HUES6 (cell line): ENCODE results near the gene TOX2.

ENCODE experiments used
- H3K27ac ChIP-seq: 2 replicates; pipeline ENCODE4 v1.7.0; 2013; ENCODE audit warnings: low read depth, mild to moderate bottlenecking, low read length, inconsistent platforms
- H3K27me3 ChIP-seq: 2 replicates; pipeline ENCODE4 v1.6.1; 2013; ENCODE audit warnings: low read length; ENCODE audit not compliant: control insufficient read depth, insufficient read depth
- H3K36me3 ChIP-seq: 2 replicates; pipeline ENCODE4 v1.6.1; 2013; ENCODE audit warnings: low read length; ENCODE audit not compliant: control insufficient read depth, insufficient read depth
- H3K4me1 ChIP-seq: 2 replicates; pipeline ENCODE4 v1.6.1; 2013; ENCODE audit warnings: low read length; ENCODE audit not compliant: control insufficient read depth, insufficient read depth
- H3K4me3 ChIP-seq: 2 replicates; pipeline ENCODE4 v1.5.1; 2013; ENCODE audit warnings: low read depth, low read length
- H3K9ac ChIP-seq: one replicate; pipeline ENCODE4 v1.6.1; 2013; ENCODE audit warnings: mild to moderate bottlenecking, low read length
- H3K9me3 ChIP-seq: 2 replicates; pipeline ENCODE4 v1.6.1; 2013; ENCODE audit warnings: low read depth, low read length; ENCODE audit not compliant: control insufficient read depth, insufficient read depth

Gene TOX2

GRCh38 chr20:44098657-44099056, 184.0 kb downstream of the TOX2 start:
- Histone ChIP-seq H3K4me3 (no peak overlapping the region), H3K27ac (no peak overlapping the region), H3K9ac (no peak overlapping the region), H3K4me1 (no peaks in the 10 kb centered on the region), H3K27me3 (peaks cover 7% of the 10 kb centered on the region; the same call in 1 of the 2 replicates), H3K36me3 (no peaks in the 10 kb centered on the region), H3K9me3 (no peaks in the 10 kb centered on the region)

DNA sequence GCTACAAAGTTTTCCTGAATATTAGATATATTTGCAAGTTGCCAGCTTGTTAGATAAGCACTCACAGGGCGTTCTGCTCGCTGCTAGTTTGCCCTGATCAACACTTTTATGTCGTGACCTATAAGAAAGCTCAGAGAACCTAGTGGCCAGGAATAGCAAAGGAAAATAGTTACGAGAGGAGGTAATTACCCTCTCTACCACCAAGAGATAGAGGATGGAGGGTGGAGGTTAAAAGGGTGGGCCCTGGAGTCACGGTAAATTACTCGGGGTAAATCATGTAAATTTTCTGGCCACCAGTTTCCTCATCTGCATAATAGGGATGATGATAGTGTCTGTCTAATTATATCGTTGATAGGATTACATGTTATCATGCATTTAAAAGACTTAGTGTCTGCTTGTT, 185.2 kb downstream of the TOX2 start:
- no peaks in the 10 kb centered on the region for H3K36me3 ChIP-seq
- no peak overlapping the region for H3K9ac ChIP-seq
- peaks cover 15% of the 10 kb centered on the region for H3K27me3 ChIP-seq
- no peaks in the 10 kb centered on the region for H3K9me3 ChIP-seq
- H3K4me1 ChIP-seq: no peaks in the 10 kb centered on the region
- H3K4me3 ChIP-seq: no peak overlapping the region
- H3K27ac ChIP-seq: no peak overlapping the region

DNA sequence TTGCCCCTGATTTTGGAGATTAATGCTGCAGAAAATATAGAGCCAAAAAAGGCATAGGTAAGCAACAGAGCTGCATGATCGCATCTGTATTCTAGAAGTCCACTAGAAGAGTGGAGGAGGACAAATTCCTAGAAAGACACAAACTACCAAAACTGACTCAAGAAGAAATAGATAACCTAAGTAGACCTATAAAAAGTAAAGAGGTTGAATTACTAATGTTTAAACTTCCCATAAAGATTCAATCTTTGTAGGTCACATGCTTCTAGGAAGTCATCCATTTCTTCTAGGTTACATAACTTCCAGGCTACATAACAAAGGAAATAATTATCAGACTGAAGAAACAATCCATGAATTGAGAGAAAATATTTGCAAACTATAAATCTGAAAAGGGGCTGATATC, 187.9 kb downstream of the TOX2 start:
- H3K4me1 ChIP-seq: no peaks in the 10 kb centered on the region
- peaks cover 30% of the 10 kb centered on the region for H3K27me3 ChIP-seq
- no peaks in the 10 kb centered on the region for H3K36me3 ChIP-seq
- H3K9me3 ChIP-seq: peaks cover 9% of the 10 kb centered on the region
- H3K27ac ChIP-seq: no peak overlapping the region
- H3K4me3 ChIP-seq: no peak overlapping the region
- no peak overlapping the region for H3K9ac ChIP-seq

DNA sequence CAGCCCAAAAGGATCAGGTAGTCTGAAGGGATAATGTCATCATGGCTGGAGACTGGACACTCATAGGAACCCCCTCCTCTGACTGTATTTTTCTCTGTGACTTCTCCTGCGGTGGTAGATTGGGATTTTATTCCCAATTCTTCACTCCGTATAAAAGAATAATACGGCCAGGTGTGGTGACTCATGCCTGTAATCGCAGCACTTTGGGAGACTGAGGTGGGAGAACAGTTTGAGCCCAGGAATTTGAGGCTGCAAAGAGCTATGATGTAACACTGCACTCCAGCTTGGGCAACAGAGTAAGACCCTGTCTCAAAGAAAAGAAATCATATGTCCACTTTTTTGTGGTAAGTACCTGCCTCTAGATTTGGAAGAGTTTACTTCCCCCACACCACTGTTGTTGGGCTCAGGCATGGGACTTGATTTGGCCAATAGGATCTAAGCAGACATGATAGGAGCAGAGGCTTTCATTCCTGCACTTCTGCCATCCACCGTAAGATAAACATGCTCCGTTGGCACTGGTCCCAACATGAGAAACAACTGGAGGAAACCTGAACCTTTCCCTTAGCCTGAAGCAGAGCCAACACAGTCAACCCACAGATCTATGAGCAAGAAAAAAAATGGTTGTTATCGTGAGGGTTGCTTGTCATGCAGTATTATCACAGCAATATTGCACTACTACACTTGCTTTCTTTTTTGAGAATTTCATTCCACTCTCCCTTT, 190.3 kb downstream of the TOX2 start:
- Histone ChIP-seq H3K36me3 (no peaks in the 10 kb centered on the region), H3K9ac (no peak overlapping the region), H3K27me3 (peaks cover 30% of the 10 kb centered on the region), H3K27ac (no peak overlapping the region), H3K4me3 (no peak overlapping the region), H3K9me3 (peaks cover 25% of the 10 kb centered on the region), H3K4me1 (no peaks in the 10 kb centered on the region)

DNA sequence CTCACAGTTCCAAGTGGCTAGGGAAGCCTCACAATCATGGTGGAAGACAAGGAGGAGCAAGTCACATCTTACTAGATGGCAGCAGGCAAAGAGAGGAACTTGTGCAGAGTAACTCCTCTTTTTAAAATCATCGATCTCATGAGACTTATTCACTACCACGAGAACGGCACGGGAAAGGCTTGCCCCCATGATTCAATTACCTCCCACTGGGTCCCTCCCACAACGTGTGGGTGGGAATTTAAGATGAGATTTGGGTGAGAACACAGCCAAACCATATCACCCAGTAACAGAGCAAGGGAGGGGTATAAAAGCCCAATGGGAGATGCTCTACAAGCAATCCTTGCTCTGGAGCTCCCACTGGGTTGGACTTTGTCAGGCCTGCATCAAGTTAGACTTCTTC, 192.0 kb downstream of the TOX2 start:
- H3K9ac ChIP-seq: no peak overlapping the region
- H3K36me3 ChIP-seq: no peaks in the 10 kb centered on the region
- no peak overlapping the region for H3K4me3 ChIP-seq
- peaks cover 25% of the 10 kb centered on the region for H3K9me3 ChIP-seq
- no peak overlapping the region for H3K27ac ChIP-seq
- peaks cover 30% of the 10 kb centered on the region for H3K27me3 ChIP-seq
- peaks cover under 1% of the 10 kb centered on the region; the same call in 1 of the 2 replicates for H3K4me1 ChIP-seq

DNA sequence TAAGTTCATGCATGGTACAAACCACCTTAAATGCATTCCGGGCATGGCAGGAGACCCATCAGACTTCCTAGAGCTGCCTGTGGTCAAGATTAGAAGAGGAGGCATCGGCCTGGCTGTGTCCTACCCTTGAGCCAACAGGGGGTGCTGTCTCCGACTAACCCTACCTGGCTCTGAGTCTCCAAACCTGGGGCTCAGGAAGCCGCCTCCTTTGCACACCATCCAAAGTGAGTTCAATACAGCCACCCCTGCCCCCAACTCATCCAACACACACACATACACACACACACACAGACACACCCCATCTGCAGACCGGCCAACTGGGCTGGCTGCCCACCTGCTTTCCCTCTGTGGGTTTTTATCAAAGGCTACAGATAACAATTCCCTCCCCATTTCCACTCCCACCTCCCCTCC, 195.3 kb downstream of the TOX2 start:
- Histone ChIP-seq H3K9me3 (peaks cover 25% of the 10 kb centered on the region), H3K4me3 (no peak overlapping the region), H3K4me1 (peaks cover 12% of the 10 kb centered on the region; the same call in 1 of the 2 replicates), H3K27ac (no peak overlapping the region), H3K9ac (no peak overlapping the region), H3K36me3 (no peaks in the 10 kb centered on the region), H3K27me3 (peaks cover 14% of the 10 kb centered on the region; the same call in 1 of the 2 replicates)

- peaks cover 12% of the 10 kb centered on the region; the same call in 1 of the 2 replicates for H3K4me1 ChIP-seq
- no peaks in the 10 kb centered on the region for H3K36me3 ChIP-seq
- peaks cover 3% of the 10 kb centered on the region; the same call in 1 of the 2 replicates for H3K27me3 ChIP-seq
- no peak overlapping the region for H3K9ac ChIP-seq
- H3K9me3 ChIP-seq: peaks cover 25% of the 10 kb centered on the region
- H3K27ac ChIP-seq: no peak overlapping the region
- no peak overlapping the region for H3K4me3 ChIP-seq
Observed at GRCh38 chr20:44110816-44111568, 196.3 kb downstream of the TOX2 start.

- H3K27me3 ChIP-seq: no peaks in the 10 kb centered on the region; the same call in 1 of the 2 replicates
- H3K4me1 ChIP-seq: peaks cover 12% of the 10 kb centered on the region; the same call in 1 of the 2 replicates
- no peaks in the 10 kb centered on the region for H3K36me3 ChIP-seq
- peaks cover 24% of the 10 kb centered on the region for H3K9me3 ChIP-seq
- H3K27ac ChIP-seq: no peak overlapping the region
- H3K9ac ChIP-seq: no peak overlapping the region
- no peak overlapping the region for H3K4me3 ChIP-seq
Observed at GRCh38 chr20:44111712-44112335, 197.2 kb downstream of the TOX2 start.

- peaks cover 12% of the 10 kb centered on the region; the same call in 1 of the 2 replicates for H3K4me1 ChIP-seq
- H3K36me3 ChIP-seq: no peaks in the 10 kb centered on the region
- H3K27me3 ChIP-seq: no peaks in the 10 kb centered on the region
- no peak overlapping the region for H3K27ac ChIP-seq
- peaks cover 18% of the 10 kb centered on the region for H3K9me3 ChIP-seq
- no peak overlapping the region for H3K4me3 ChIP-seq
- H3K9ac ChIP-seq: no peak overlapping the region
Observed at GRCh38 chr20:44112456-44112855, 197.8 kb downstream of the TOX2 start.

DNA sequence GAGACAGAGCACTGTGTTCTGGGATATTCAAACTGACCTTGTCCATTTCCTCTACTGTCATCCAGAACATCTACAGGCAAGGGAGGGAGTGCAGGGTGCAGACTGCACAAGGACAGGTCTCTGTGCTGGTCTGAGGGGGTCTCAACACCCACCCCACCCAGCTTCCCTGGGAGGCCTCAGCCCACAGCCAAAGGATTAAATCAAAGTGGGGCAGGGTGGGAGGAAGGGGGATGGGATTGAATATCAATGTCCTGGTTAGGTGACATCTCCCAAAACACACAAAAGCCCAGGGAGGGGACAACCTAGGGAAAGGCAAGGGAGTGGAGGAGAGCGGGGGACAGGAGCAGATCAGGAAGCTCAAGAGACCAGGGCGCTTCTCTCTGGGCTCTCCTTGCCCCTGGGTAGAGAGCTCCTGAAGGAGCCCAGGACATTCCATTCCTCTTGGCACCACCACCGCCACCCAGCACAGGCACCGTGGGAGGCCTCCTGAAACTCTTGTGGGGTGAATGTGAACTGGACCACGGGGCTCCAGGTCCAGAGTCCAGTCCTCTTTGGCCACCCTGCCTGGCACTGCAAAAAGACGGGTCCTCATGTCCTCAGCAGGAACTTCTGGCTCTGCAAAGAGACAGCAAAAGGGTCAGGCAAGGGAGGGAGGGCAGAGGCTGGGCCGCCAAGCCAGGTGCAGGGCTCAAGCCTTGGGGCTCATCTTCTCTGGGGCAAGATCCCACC, 198.4 kb downstream of the TOX2 start:
- H3K27ac ChIP-seq: no peak overlapping the region
- H3K9ac ChIP-seq: no peak overlapping the region
- no peaks in the 10 kb centered on the region for H3K27me3 ChIP-seq
- no peaks in the 10 kb centered on the region for H3K36me3 ChIP-seq
- H3K9me3 ChIP-seq: peaks cover 12% of the 10 kb centered on the region
- peaks cover 12% of the 10 kb centered on the region; the same call in 1 of the 2 replicates for H3K4me1 ChIP-seq
- no peak overlapping the region for H3K4me3 ChIP-seq
